ENCODE results near the gene SRPK2.

SRPK2 gene

DNA sequence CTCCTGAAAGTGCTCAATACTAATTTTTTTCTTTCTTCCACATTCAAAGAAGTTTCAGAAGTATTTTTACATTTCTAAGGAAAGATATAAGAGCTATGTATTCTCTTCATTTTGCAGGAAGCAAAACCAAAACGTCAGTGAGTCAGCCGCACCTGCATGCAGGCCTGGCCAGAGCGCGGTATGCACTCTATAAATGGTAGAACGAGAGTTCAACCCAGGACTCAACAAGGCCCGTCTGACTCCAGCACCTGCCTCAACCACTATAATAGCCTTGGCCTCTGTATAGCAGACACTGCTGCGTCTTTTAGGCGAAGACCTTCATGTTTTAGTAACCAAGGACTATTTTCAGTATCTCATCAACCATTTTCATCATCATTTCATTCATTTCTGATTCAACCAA is 261.5 kb downstream of the SRPK2 start:
- FAIRE-seq (no peak), DNase-seq (ENCODE audit: insufficient read length, low spot score) (no peak)
- no peak for TF ChIP-seq POLR2A (IDR thresholded peaks at IDR 0.05; ENCODE audit: low read depth, low read length)

DNA sequence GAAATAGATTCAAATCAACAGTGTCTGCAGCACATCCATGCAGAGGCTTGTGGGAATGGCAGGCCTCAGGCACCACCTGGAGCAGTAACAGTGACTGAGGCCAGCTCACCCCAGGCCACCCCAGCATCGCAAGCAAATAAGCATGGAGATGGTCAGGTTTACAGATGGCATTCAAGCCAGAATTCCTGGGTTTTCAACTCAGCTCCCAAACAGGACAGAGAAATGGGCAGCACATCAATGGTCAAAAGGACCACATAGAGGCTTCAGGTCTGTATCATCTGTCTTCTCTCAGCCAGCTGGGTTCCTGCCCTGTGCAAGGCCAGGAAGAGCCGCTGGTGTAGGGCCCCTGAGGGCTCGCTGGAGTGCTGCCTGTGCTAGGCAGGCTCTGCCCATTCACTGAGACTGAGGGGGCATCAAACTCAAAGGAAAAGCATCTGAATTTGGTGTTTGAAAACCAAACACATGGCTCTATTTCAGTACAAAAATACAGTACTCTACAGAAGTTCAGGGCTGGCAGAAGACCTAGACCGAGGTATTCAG is 262.2 kb downstream of the SRPK2 start:
- FAIRE-seq (no peak), DNase-seq (ENCODE audit: insufficient read length, low spot score) (no peak)
- no peak for TF ChIP-seq POLR2A (IDR thresholded peaks at IDR 0.05; ENCODE audit: low read depth, low read length)

DNA sequence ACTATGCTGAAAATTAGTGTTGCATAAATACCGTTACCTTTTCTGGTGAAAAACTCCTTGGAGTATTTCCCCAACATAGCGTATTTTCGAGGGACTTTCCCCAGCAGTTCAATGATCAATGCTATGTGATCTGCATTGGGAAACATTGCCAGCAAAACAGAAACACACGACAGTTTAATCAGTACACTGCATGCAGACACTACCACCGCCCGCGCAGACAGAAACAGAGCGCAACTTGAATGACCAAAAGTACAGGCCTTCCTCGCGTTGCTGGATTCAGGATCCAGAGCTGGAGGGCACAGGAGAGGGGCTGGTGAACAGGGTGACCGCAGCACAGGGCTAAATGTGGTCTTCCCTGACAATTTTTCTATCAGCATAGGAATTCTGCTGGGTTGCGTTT is 263.0 kb downstream of the SRPK2 start:
- no peak for TF ChIP-seq POLR2A (IDR thresholded peaks at IDR 0.05; ENCODE audit: low read depth, low read length)
- DNase-seq (ENCODE audit: insufficient read length, low spot score) = no peak
- FAIRE-seq = no peak

DNA sequence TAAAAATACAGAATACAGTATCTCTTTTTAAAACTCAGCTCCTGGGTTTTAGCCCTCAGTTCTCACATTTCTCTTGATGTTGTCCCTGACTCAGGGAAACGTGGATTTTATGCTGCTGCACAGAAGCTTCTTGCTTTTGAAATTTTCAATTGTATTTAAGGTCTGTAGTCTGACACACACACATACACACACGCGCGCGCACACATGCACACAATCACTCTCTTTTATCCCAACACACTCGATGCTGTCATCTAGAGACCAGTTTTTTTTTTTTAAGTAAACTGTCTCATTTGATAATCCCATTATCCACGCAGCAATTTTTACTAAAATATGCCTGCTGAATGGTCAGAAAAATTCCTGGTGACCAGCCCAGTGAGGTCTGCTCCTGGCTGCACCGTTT is 266.1 kb downstream of the SRPK2 start:
- FAIRE-seq = no peak
- no peak for TF ChIP-seq POLR2A (IDR thresholded peaks at IDR 0.05; ENCODE audit: low read depth, low read length)
- no peak for DNase-seq (ENCODE audit: insufficient read length, low spot score)

DNA sequence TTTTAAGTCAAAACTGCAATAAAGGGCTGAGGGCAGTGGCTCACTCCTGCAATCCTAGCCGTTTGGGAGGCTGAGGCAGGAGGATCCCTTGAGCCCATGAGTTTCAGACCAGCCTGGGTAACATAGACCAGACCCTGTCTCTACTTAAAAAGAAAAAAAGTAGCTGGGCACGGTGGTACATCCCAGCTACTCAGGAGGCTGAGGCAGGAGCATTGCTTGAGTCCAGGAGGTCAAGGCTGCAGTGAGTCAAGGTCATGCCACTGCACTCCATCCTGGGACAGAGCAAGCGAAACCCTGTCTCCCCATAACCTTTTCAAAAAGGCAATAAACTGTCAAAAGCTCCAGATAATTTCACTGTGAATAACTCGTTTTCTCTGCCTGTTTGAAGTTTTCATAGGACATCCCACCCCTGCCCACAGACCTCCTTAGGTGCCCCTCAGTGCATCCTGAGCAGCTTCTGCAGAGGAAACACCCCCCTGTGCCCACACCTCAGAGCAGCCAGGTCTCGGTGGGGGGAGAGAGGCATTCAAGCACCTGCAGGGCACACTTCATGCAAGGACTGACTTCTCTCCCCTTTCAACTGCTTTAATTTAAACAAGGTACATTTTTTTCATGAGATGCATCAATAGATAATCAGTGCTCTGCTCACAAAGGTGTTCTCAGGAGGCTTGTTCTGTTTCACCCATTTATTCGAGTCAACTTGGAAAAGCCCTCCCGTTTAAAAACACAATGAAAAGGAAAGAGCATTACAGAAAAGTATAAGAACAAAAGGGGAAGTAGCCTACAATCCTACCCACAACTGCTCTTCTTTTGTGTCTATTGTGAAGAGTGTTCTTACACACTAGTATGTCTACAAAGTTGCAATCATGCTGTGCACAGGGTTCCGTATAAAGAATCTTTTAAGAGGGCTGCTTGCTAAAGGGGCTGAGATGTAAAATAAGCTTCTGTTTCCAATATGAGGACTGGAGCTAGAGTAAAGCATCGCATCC is 269.8 kb downstream of the SRPK2 start:
- TF ChIP-seq POLR2A (IDR thresholded peaks at IDR 0.05; ENCODE audit: low read depth, low read length) = no peak
- FAIRE-seq = no peak
- no peak for DNase-seq (ENCODE audit: insufficient read length, low spot score)

DNA sequence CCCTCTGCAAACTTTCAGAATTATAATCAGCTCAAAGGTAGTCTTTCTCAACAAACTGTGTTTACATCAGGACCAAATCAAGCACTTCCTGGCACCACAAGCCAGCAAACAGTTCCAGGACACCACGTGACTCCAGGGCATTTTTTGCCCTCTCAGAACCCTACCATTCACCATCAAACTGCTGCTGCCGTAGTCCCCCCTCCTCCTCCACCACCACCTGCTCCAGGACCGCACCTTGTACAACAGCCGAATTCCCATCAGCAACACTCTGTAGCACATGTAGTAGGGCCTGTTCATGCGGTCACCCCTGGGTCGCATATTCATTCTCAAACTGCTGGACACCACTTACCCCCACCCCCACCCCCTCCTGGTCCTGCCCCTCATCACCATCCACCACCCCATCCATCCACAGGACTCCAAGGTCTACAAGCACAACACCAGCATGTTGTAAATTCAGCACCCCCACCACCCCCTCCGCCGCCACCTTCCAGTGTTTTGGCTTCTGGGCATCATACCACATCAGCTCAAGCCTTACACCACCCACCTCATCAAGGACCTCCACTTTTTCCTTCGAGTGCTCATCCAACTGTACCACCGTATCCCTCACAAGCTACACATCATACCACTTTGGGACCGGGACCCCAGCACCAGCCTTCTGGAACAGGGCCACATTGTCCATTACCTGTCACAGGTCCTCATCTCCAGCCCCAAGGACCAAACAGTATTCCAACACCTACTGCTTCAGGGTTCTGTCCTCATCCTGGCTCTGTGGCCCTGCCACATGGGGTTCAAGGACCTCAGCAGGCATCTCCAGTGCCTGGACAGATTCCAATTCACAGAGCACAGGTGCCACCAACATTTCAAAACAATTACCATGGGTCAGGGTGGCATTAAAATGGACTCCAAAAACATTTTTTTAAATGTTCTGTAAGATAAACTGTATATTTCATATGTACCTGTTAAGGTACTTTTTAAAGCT is 276.0 kb downstream of the SRPK2 start:
- no peak for TF ChIP-seq POLR2A (IDR thresholded peaks at IDR 0.05; ENCODE audit: low read depth, low read length)
- no peak for FAIRE-seq
- no peak for DNase-seq (ENCODE audit: insufficient read length, low spot score)

DNA sequence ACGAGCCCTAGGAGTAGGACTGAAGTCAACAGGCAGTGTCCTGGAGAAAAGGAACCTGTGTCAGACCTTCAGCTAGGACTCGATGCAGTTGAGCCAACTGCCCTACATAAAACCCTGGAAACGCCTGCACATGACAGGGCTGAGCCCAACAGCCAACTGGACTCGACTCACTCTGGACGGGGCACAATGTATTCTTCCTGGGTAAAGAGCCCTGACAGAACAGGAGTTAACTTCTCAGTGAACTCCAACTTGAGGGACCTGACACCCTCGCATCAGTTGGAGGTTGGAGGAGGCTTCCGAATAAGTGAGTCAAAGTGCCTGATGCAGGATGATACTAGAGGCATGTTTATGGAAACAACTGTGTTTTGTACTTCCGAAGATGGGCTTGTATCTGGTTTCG is 281.3 kb downstream of the SRPK2 start:
- no peak for TF ChIP-seq POLR2A (IDR thresholded peaks at IDR 0.05; ENCODE audit: low read depth, low read length)
- FAIRE-seq (no peak), DNase-seq (ENCODE audit: insufficient read length, low spot score) (no peak)

DNA sequence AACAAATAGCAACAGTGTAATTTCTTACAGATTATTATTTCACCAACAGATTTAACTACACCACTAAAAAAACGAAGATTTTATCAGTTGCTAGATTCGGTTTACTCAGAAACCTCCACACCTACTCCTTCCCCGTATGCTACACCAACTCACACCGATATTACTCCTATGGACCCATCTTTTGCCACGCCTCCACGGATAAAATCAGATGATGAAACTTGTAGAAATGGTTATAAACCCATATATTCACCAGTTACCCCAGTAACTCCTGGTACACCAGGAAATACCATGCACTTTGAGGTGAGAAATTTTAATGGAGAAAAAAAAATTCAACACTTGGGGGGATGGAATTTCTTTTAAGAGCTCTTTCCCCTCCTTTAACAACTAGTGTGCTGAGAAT is 282.2 kb downstream of the SRPK2 start:
- FAIRE-seq (no peak), DNase-seq (ENCODE audit: insufficient read length, low spot score) (no peak)
- no peak for TF ChIP-seq POLR2A (IDR thresholded peaks at IDR 0.05; ENCODE audit: low read depth, low read length)

DNA sequence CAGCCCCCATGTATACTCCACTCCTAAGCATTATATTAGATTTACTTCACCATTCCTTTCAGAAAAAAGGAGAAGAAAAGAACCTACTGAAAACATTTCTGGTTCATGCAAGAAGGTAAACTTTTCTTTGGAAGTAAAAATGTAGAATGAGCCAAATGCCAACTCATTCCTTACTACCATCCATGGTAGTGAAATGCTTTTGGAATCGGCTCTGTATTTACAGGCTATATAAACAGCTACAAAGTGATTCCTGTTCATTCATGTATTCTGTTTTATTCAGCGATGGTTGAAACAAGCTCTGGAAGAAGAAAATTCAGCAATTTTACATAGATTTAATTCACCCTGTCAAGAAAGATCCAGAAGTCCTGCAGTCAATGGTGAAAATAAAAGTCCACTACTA is 283.1 kb downstream of the SRPK2 start:
- no peak for TF ChIP-seq POLR2A (IDR thresholded peaks at IDR 0.05; ENCODE audit: low read depth, low read length)
- DNase-seq (ENCODE audit: insufficient read length, low spot score) = no peak
- no peak for FAIRE-seq

DNA sequence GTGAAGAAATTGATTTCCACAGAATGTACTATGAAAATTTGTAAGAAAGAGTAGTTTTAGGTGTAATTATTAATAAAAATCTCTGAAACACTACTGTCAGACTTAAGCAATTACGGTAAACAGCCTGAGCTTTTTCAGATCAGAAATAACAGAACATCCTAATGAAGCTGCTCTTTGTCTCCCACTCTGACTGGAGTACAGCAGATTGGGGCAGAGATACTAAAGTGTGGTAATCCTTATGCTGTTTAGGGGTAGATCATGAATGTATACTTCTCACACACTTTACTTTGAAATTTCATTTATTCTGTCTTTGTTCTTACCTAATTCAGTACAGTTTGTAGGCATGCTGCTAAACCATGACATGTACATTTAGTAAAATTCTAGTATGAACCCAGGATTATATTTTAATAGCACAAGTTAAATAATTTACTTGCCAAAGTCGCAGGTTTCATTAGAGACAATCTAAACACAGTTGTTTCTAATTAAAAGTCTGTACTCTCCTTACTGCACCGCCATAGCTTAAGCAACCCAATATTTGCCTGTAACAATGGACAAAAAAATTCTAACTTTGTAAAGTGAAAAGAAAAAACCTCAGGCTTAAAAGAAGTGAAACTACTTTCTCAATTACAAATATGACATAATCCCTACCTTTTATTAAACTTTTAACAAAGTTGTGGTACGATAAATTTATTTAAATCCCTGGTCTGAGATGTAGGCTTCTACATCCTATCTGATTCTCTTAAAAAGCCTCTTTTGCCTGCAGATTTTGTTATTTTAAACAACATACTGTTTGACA is 286.0 kb downstream of the SRPK2 start:
- no peak for TF ChIP-seq POLR2A (IDR thresholded peaks at IDR 0.05; ENCODE audit: low read depth, low read length)
- FAIRE-seq (no peak), DNase-seq (ENCODE audit: insufficient read length, low spot score) (no peak)

DNA sequence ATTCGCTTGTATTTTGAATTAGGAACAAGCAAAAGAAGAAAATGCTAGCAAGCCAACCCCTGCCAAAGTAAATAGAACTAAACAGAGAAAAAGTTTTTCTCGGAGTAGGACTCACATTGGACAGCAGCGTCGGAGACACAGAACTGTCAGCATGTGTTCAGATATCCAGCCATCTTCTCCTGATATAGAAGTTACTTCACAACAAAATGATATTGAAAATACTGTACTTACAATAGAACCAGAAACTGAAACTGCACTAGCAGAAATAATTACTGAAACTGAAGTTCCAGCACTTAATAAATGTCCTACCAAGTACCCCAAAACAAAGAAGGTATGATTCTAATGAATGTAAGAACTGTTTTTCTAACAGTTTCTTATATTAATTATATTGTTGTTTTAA is 286.9 kb downstream of the SRPK2 start:
- FAIRE-seq = no peak
- no peak for DNase-seq (ENCODE audit: insufficient read length, low spot score)
- TF ChIP-seq POLR2A (IDR thresholded peaks at IDR 0.05; ENCODE audit: low read depth, low read length) = no peak

DNA sequence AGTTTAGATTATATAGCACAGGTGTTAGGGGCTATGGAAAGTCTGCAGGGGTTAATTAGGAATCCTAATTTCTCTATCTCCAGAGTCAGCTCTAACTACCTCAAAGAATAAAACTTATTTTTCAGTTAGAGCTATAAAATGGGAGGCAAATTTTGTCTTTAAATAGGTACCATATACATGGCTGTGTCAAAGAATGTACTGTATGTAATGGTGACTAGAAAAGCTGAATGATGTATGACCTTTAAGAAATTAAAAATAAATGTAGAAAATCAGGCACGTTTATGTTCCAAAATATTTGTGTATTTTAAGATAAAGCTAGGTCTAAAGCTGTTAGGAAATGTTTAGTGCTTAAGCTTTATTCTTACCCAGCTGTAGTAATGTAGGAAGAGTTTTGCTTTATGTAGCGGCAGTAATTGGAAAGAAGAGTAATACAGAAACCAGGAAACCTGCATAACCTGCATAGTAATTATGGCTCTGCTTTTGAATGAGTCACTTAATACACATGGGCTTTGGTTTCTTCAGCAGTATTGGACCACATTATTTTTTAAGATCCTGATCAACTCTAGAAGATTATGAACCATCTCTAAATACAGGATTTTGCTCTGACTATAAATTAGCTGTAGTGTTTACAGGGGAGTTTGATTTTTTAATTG is 289.7 kb downstream of the SRPK2 start:
- TF ChIP-seq POLR2A (IDR thresholded peaks at IDR 0.05; ENCODE audit: low read depth, low read length) = no peak
- FAIRE-seq = peak; percentile 78
- DNase-seq (ENCODE audit: insufficient read length, low spot score) = no peak

DNA sequence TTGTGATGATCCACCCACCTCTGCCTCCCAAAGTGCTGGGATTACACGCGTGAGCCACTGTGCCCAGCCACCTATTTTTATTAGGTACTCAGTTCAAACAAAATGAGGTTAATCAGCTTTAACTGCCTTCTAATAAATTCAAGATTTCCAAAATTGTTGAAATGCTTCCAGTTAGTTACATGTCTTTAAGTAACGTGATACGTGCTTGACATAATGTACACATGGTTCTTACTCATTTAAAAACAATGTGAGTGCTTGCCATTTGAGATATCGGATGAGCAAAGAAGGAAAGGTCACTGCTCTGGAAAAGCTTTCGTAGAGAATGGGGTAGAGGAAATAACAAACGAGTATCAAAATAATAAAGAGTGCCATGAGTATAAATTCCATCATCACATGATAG is 291.1 kb downstream of the SRPK2 start:
- FAIRE-seq = peak; percentile 91
- no peak for TF ChIP-seq POLR2A (IDR thresholded peaks at IDR 0.05; ENCODE audit: low read depth, low read length)
- DNase-seq (ENCODE audit: insufficient read length, low spot score) = peak; percentile 24

Measured in H54 (cell line).